ENCODE data around the gene TCEA2. TPM values are rescaled to one million over a fixed set of nuclear protein-coding genes. Genes with fewer than 3 reads are reported as not detected.

TCEA2 gene
- total and polyA plus RNA-seq, 9 of the 15 experiments (the other 6 are each of a cell fraction or from before 2014, with no cell fraction given): 1.4 to 28.7 (median 5.4) TPM

- TF ChIP-seq, protein P1, sequence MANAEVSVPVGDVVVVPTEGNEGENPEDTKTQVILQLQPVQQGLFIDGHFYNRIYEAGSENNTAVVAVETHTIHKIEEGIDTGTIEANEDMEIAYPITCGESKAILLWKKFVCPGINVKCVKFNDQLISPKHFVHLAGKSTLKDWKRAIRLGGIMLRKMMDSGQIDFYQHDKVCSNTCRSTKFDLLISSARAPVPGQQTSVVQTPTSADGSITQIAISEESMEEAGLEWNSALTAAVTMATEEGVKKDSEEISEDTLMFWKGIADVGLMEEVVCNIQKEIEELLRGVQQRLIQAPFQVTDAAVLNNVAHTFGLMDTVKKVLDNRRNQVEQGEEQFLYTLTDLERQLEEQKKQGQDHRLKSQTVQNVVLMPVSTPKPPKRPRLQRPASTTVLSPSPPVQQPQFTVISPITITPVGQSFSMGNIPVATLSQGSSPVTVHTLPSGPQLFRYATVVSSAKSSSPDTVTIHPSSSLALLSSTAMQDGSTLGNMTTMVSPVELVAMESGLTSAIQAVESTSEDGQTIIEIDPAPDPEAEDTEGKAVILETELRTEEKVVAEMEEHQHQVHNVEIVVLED (CRISPR knock-in tag; IDR thresholded peaks at IDR 0.05): peak; percentile 88
- no peak for TF ChIP-seq PHB2 (IDR thresholded peaks at IDR 0.05; ENCODE audit: low read depth)
- peak; percentile 79; the same call in 1 of the 2 replicates for TF ChIP-seq SREBF1 (IDR thresholded peaks at IDR 0.05; ENCODE audit: borderline replicate concordance, low read depth, low read length)
- TF ChIP-seq ZNF444 (CRISPR knock-in tag; IDR thresholded peaks at IDR 0.05): 0 out of 2 replicates have a peak, but pooled peaks have one; percentile 10
- 0 out of 2 replicates have a peak, but pooled peaks have one; percentile 26 for TF ChIP-seq TCFL5 (CRISPR knock-in tag; conservative IDR thresholded peaks at IDR 0.05)
- TF ChIP-seq STAT5B (CRISPR knock-in tag; IDR thresholded peaks at IDR 0.05): no peak
- TF ChIP-seq SRF (CRISPR knock-in tag; IDR thresholded peaks at IDR 0.05): 0 out of 4 replicates have a peak, but pooled peaks of 1 of the 2 experiments have one; percentile 57
- TF ChIP-seq, protein P2, sequence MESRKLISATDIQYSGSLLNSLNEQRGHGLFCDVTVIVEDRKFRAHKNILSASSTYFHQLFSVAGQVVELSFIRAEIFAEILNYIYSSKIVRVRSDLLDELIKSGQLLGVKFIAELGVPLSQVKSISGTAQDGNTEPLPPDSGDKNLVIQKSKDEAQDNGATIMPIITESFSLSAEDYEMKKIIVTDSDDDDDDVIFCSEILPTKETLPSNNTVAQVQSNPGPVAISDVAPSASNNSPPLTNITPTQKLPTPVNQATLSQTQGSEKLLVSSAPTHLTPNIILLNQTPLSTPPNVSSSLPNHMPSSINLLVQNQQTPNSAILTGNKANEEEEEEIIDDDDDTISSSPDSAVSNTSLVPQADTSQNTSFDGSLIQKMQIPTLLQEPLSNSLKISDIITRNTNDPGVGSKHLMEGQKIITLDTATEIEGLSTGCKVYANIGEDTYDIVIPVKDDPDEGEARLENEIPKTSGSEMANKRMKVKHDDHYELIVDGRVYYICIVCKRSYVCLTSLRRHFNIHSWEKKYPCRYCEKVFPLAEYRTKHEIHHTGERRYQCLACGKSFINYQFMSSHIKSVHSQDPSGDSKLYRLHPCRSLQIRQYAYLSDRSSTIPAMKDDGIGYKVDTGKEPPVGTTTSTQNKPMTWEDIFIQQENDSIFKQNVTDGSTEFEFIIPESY (CRISPR knock-in tag; IDR thresholded peaks at IDR 0.05): no peak
- TF ChIP-seq TBP (optimal IDR thresholded peaks at IDR 0.05; ENCODE audit: low read depth, low read length): peak; percentile 33
- TF ChIP-seq BRD4 (IDR thresholded peaks at IDR 0.05): no peak
- TF ChIP-seq, protein P3, sequence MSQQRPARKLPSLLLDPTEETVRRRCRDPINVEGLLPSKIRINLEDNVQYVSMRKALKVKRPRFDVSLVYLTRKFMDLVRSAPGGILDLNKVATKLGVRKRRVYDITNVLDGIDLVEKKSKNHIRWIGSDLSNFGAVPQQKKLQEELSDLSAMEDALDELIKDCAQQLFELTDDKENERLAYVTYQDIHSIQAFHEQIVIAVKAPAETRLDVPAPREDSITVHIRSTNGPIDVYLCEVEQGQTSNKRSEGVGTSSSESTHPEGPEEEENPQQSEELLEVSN (IDR thresholded peaks at IDR 0.05; ENCODE audit: borderline replicate concordance in 1 of 2, extremely low read depth in 1 of 2, insufficient read depth in 1 of 2, insufficient read length in 1 of 2, low read depth in 1 of 2, low read length in 1 of 2, poor library complexity in 1 of 2, severe bottlenecking in 1 of 2): peak in 1 of 2 experiments; percentile 59
- TF ChIP-seq POLR2AphosphoS2 (IDR thresholded peaks at IDR 0.05; ENCODE audit: low read length): 0 out of 2 replicates have a peak, but pooled peaks have one; percentile 49
- TF ChIP-seq ZNF146 (CRISPR knock-in tag; IDR thresholded peaks at IDR 0.05; ENCODE audit: unreplicated experiment): no peak
- peak; percentile 68 for TF ChIP-seq SIN3B (IDR thresholded peaks at IDR 0.05; ENCODE audit: low read depth)
- TF ChIP-seq EP400 (IDR thresholded peaks at IDR 0.05): no peak
- no peak for TF ChIP-seq POLR3A (IDR thresholded peaks at IDR 0.05; ENCODE audit: borderline replicate concordance, extremely low read depth, insufficient read depth, insufficient read length)
- TF ChIP-seq ZBTB8A (IDR thresholded peaks at IDR 0.05; ENCODE audit: partially characterized antibody): no peak
- TF ChIP-seq SAP30 (IDR thresholded peaks at IDR 0.05; ENCODE audit: borderline replicate concordance, insufficient read depth, low read depth, low read length, poor library complexity, severe bottlenecking): no peak
- TF ChIP-seq NFYB (IDR thresholded peaks at IDR 0.05; ENCODE audit: extremely low read depth, insufficient read length): no peak
- no peak for TF ChIP-seq DNMT1 (IDR thresholded peaks at IDR 0.05)
- TF ChIP-seq RBM14 (IDR thresholded peaks at IDR 0.05; ENCODE audit: borderline replicate concordance, insufficient read depth, low read depth, low read length): no peak
- peak; percentile 91 for TF ChIP-seq KLF13 (tag; IDR thresholded peaks at IDR 0.05; ENCODE audit: borderline replicate concordance, low read depth)
Measured at GRCh38 chr20:64062596-64063388, at the start of gene TCEA2 (continued).
